Hepatocyte (in vitro differentiated cells): ENCODE results near the gene FBXL13. TPM values are rescaled to one million over a fixed set of nuclear protein-coding genes. Genes with fewer than 3 reads are reported as not detected.
"Not testable (repeated sequence)": the region's sequence is repeated elsewhere in the genome, so short reads cannot be mapped to it uniquely, and the experiment has no call there.

Experiments
- DNase-seq: peaks from one replicate; pipeline ENCODE4 v3.0.0-alpha.2; 2016; ENCODE audit warnings: low spot score
- H2AFZ ChIP-seq: fragments of 200-600 bp; sonication (generic); 2 replicates; pipeline ENCODE4 v1.6.0; 2016; ENCODE audit warnings: antibody characterized with exemption, mild to moderate bottlenecking
- H3K27ac ChIP-seq: fragments of 200-600 bp; sonication (generic); 2 replicates; pipeline ENCODE4 v1.5.1; 2016; ENCODE audit warnings: mild to moderate bottlenecking
- H3K27me3 ChIP-seq: fragments of 200-600 bp; sonication (generic); 2 replicates; pipeline ENCODE4 v1.6.1; 2016
- H3K36me3 ChIP-seq: fragments of 200-600 bp; sonication (generic); replicated peaks from 2 replicates; pipeline ENCODE4 v1.5.1; 2016; ENCODE audit warnings: low read depth; ENCODE audit not compliant: insufficient read depth
- H3K4me1 ChIP-seq: fragments of 200-600 bp; sonication (generic); 2 replicates; pipeline ENCODE4 v1.5.1; 2016; ENCODE audit warnings: mild to moderate bottlenecking, moderate library complexity; ENCODE audit not compliant: insufficient read depth
- H3K4me2 ChIP-seq: fragments of 200-600 bp; sonication (generic); 2 replicates; pipeline ENCODE4 v1.6.0; 2016
- H3K4me3 ChIP-seq: fragments of 200-600 bp; sonication (generic); 2 replicates; pipeline ENCODE4 v1.5.1; 2016; ENCODE audit warnings: mild to moderate bottlenecking
- H3K79me2 ChIP-seq: fragments of 200-600 bp; sonication (generic); 2 replicates; pipeline ENCODE4 v1.6.0; 2017; ENCODE audit warnings: mild to moderate bottlenecking
- H3K9me2 ChIP-seq: fragments of 200-600 bp; sonication (generic); replicated peaks from 2 replicates; pipeline ENCODE4 v1.6.0; 2017; ENCODE audit warnings: mild to moderate bottlenecking; ENCODE audit not compliant: insufficient read depth
- H3K9me3 ChIP-seq: fragments of 200-600 bp; sonication (generic); 2 replicates; pipeline ENCODE4 v1.5.1; 2016; ENCODE audit warnings: low read depth, mild to moderate bottlenecking
- H4K20me1 ChIP-seq: fragments of 200-600 bp; sonication (generic); 2 replicates; pipeline ENCODE4 v1.6.0; 2016; ENCODE audit warnings: mild to moderate bottlenecking; ENCODE audit not compliant: insufficient read depth, poor library complexity, severe bottlenecking
- EZH2 ChIP-seq: fragments of 200-600 bp; sonication (generic); IDR thresholded peaks from 2 replicates; pipeline ENCODE4 v1.6.1; 2016; ENCODE audit warnings: antibody characterized with exemption, mild to moderate bottlenecking, borderline replicate concordance
- EZH2phosphoT487 ChIP-seq: fragments of 200-600 bp; sonication (generic); IDR thresholded peaks from one replicate; pipeline ENCODE4 v1.6.1; 2018; ENCODE audit warnings: antibody characterized with exemption, mild to moderate bottlenecking, low read depth, moderate library complexity; ENCODE audit not compliant: unreplicated experiment, severe bottlenecking
- WGBS: methylation state at CpG from one replicate; pipeline ENCODE4 v1.1.6; 2016; ENCODE audit warnings: low lambda C conversion rate; ENCODE audit errors: missing lambda C conversion rate; 5-methylcytosine and 5-hydroxymethylcytosine counted together
- polyA plus RNA-seq: library from polyadenylated mRNA; unstranded; fragments of >200 nt; fragmentation: Nextera tagmentation; extraction: Ambion mirVana; gene quantifications from 2 replicates; pipeline ENCODE4 v1.2.1, GENCODE V29; 2016
- total RNA-seq: library from RNA; depleted of rRNA; stranded (reverse); fragments of >200 nt; gene quantifications from 2 replicates; pipeline ENCODE4 v1.2.3, GENCODE V29; 2014
- TF ChIP-seq, protein P1 (sequence below): fragments of 200-600 bp; sonication (generic); IDR thresholded peaks from 2 replicates; pipeline ENCODE4 v1.5.1; 2016; ENCODE audit warnings: antibody characterized with exemption, mild to moderate bottlenecking; ENCODE audit not compliant: poor library complexity

The FBXL13 gene
- total and polyA plus RNA-seq, 2 experiments from 2014 or later: 0.30 to 1.8 TPM

GRCh38 chr7:102843850-102844249 lies 230.7 kb downstream of the FBXL13 start:
- no peak for DNase-seq
- H4K20me1 ChIP-seq: no peaks in the 10 kb centered on the region
- H3K27me3 ChIP-seq: no peaks in the 10 kb centered on the region
- H3K4me2 ChIP-seq: no peak overlapping the region
- WGBS: 99% methylated on average over 3 of the region's 3 CpGs
- H3K27ac ChIP-seq: no peak overlapping the region
- no peaks in the 10 kb centered on the region for H3K36me3 ChIP-seq
- peaks cover 6% of the 10 kb centered on the region for H3K4me1 ChIP-seq
- no peak overlapping the region for H3K4me3 ChIP-seq
- no peaks in the 10 kb centered on the region for H3K9me3 ChIP-seq
- no peak for TF ChIP-seq EZH2
- TF ChIP-seq, protein P1, sequence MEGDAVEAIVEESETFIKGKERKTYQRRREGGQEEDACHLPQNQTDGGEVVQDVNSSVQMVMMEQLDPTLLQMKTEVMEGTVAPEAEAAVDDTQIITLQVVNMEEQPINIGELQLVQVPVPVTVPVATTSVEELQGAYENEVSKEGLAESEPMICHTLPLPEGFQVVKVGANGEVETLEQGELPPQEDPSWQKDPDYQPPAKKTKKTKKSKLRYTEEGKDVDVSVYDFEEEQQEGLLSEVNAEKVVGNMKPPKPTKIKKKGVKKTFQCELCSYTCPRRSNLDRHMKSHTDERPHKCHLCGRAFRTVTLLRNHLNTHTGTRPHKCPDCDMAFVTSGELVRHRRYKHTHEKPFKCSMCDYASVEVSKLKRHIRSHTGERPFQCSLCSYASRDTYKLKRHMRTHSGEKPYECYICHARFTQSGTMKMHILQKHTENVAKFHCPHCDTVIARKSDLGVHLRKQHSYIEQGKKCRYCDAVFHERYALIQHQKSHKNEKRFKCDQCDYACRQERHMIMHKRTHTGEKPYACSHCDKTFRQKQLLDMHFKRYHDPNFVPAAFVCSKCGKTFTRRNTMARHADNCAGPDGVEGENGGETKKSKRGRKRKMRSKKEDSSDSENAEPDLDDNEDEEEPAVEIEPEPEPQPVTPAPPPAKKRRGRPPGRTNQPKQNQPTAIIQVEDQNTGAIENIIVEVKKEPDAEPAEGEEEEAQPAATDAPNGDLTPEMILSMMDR: no peak
- no peak for TF ChIP-seq EZH2phosphoT487
- H2AFZ ChIP-seq: no peak overlapping the region
- no peaks in the 10 kb centered on the region for H3K79me2 ChIP-seq
- H3K9me2 ChIP-seq: no peaks in the 10 kb centered on the region

GRCh38 chr7:102842284-102842683 lies 232.3 kb downstream of the FBXL13 start:
- peaks cover 6% of the 10 kb centered on the region for H3K4me1 ChIP-seq
- no peaks in the 10 kb centered on the region for H3K27me3 ChIP-seq
- DNase-seq: no peak
- no peak overlapping the region for H3K4me3 ChIP-seq
- no peaks in the 10 kb centered on the region for H4K20me1 ChIP-seq
- H3K4me2 ChIP-seq: no peak overlapping the region
- no peak overlapping the region for H3K27ac ChIP-seq
- TF ChIP-seq EZH2phosphoT487: no peak
- TF ChIP-seq, protein P1: no peak
- no peak for TF ChIP-seq EZH2
- H3K79me2 ChIP-seq: no peaks in the 10 kb centered on the region
- H3K36me3 ChIP-seq: no peaks in the 10 kb centered on the region
- no peaks in the 10 kb centered on the region for H3K9me2 ChIP-seq
- H3K9me3 ChIP-seq: no peaks in the 10 kb centered on the region
- H2AFZ ChIP-seq: no peak overlapping the region

DNA sequence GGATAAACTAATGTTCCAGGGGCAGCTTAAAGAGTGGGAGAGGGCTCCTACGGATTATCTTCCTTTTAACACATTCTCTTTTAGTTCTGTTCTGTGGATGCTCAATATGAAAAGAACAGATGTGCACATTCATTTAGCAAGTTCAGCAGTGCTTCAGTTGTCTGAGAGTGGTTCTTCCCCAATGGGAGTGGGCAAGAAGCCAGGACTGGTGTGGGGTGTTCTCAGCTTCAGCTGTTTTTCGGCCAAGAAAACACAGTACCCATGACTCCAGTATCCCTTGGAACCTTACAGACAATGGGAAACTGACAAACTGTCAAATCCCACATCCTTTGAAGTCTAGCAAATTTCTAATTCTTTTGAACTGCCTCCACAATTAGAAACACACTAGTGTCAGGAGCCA lies 233.3 kb downstream of the FBXL13 start:
- H4K20me1 ChIP-seq: no peaks in the 10 kb centered on the region
- no peaks in the 10 kb centered on the region for H3K9me3 ChIP-seq
- 72% methylated on average over 2 of the region's 2 CpGs for WGBS
- H3K27me3 ChIP-seq: no peaks in the 10 kb centered on the region
- H3K4me1 ChIP-seq: peaks cover 11% of the 10 kb centered on the region
- no peak overlapping the region for H3K4me2 ChIP-seq
- H3K36me3 ChIP-seq: no peaks in the 10 kb centered on the region
- no peaks in the 10 kb centered on the region for H3K9me2 ChIP-seq
- H3K27ac ChIP-seq: no peak overlapping the region
- TF ChIP-seq, protein P1: no peak
- TF ChIP-seq EZH2phosphoT487 (no peak), EZH2 (no peak)
- no peaks in the 10 kb centered on the region for H3K79me2 ChIP-seq
- no peak for DNase-seq
- no peak overlapping the region for H3K4me3 ChIP-seq
- H2AFZ ChIP-seq: no peak overlapping the region

GRCh38 chr7:102840404-102840803 lies 234.2 kb downstream of the FBXL13 start:
- 96% methylated on average over 3 of the region's 3 CpGs for WGBS
- no peak overlapping the region for H2AFZ ChIP-seq
- no peaks in the 10 kb centered on the region for H3K27me3 ChIP-seq
- H3K79me2 ChIP-seq: no peaks in the 10 kb centered on the region
- H3K9me3 ChIP-seq: no peaks in the 10 kb centered on the region
- no peak overlapping the region for H3K27ac ChIP-seq
- H3K9me2 ChIP-seq: no peaks in the 10 kb centered on the region
- no peak for DNase-seq
- no peak for TF ChIP-seq EZH2
- no peak for TF ChIP-seq EZH2phosphoT487
- TF ChIP-seq, protein P1: no peak
- H3K4me3 ChIP-seq: no peak overlapping the region
- peaks cover 17% of the 10 kb centered on the region for H3K4me1 ChIP-seq
- H3K36me3 ChIP-seq: no peaks in the 10 kb centered on the region
- H4K20me1 ChIP-seq: no peaks in the 10 kb centered on the region
- no peak overlapping the region for H3K4me2 ChIP-seq

DNA sequence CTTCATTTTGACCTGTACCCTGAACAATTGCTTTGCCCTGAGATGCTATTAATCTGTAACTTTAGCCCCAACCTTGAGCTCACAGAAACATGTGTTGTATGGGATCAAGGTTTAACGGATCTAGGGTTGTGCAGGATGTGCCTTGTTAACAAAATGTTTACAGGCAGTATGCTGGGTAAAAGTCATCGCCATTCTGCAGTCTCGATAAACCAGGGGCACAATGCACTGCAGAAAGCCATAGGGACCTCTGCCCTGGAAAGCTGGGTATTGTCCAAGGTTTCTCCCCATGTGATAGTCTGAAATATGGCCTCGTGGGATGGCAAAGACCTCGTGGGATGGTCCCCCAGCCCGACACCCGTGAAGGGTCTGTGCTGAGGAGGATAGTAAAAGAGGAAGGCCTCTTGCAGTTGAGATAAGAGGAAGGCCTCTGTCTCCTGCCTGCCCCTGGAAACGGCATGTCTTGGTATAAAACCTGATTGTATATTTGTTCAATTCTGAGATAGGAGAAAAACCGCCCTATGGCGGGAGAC lies 236.0 kb downstream of the FBXL13 start:
- not testable (repeated sequence) for DNase-seq, H3K27ac ChIP-seq, H3K36me3 ChIP-seq, H3K79me2 ChIP-seq, H3K27me3 ChIP-seq, H3K4me2 ChIP-seq, H4K20me1 ChIP-seq, H3K4me3 ChIP-seq, H2AFZ ChIP-seq, H3K9me3 ChIP-seq, H3K9me2 ChIP-seq
- peaks cover 25% of the 10 kb centered on the region for H3K4me1 ChIP-seq
- 82% methylated on average over 10 of the region's 10 CpGs for WGBS
